Hepatocyte (in vitro differentiated cells): Measurements from ENCODE around the gene LGR4.

Experiments
- EZH2 ChIP-seq: fragments of 200-600 bp; sonication (generic); IDR thresholded peaks from 2 replicates; pipeline ENCODE4 v1.6.1; 2016; ENCODE audit warnings: antibody characterized with exemption, mild to moderate bottlenecking, borderline replicate concordance
- EZH2phosphoT487 ChIP-seq: fragments of 200-600 bp; sonication (generic); IDR thresholded peaks from one replicate; pipeline ENCODE4 v1.6.1; 2018; ENCODE audit warnings: antibody characterized with exemption, mild to moderate bottlenecking, low read depth, moderate library complexity; ENCODE audit not compliant: unreplicated experiment, severe bottlenecking
- TF ChIP-seq, protein P1 (sequence below): fragments of 200-600 bp; sonication (generic); IDR thresholded peaks from 2 replicates; pipeline ENCODE4 v1.5.1; 2016; ENCODE audit warnings: antibody characterized with exemption, mild to moderate bottlenecking; ENCODE audit not compliant: poor library complexity

DNA sequence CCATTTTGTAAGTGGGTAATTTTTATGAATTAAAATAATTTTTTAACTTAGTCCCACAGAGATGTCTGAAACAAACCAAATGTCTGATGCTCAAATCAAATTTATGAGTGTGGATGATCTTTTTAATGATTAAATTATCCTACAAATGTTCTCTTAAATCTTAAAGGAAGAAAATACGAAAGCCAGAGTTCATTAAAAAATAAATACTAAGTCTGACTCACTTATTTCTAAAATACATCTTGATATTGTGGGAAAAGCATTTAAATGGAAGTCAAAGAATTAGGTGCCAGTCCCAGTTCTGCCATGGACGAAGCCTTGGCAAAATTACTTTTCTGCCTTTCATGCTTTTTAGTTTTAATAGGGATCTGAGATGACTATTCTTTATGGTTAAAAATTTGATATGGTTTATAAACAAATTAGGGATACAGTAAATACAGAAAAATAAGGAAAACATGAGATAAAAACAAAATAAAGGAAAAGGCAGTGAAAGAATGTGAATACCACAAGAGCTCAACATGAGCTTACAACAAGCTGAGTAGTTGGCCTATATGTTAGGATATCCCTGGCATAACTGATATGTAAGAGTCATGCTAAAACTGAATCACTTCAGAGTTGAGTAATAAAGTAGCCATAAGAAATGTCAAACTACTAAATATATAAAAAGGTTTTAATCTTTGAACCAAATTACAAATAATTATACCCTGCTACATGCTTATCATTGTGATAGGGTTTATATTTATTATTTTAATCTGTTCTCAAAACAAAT, 118.8 kb downstream of the LGR4 start:
- TF ChIP-seq, protein P1, sequence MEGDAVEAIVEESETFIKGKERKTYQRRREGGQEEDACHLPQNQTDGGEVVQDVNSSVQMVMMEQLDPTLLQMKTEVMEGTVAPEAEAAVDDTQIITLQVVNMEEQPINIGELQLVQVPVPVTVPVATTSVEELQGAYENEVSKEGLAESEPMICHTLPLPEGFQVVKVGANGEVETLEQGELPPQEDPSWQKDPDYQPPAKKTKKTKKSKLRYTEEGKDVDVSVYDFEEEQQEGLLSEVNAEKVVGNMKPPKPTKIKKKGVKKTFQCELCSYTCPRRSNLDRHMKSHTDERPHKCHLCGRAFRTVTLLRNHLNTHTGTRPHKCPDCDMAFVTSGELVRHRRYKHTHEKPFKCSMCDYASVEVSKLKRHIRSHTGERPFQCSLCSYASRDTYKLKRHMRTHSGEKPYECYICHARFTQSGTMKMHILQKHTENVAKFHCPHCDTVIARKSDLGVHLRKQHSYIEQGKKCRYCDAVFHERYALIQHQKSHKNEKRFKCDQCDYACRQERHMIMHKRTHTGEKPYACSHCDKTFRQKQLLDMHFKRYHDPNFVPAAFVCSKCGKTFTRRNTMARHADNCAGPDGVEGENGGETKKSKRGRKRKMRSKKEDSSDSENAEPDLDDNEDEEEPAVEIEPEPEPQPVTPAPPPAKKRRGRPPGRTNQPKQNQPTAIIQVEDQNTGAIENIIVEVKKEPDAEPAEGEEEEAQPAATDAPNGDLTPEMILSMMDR = no peak
- no peak for TF ChIP-seq EZH2
- no peak for TF ChIP-seq EZH2phosphoT487
